ENCODE results near the gene S100P.
"Not testable (repeated sequence)": the region's sequence is repeated elsewhere in the genome, so short reads cannot be mapped to it uniquely, and the experiment has no call there.

The S100P gene

GRCh38 chr4:6699903-6700302, 6.2 kb downstream of the S100P start:
- no peak for DNase-seq

GRCh38 chr4:6701371-6701770, 7.7 kb downstream of the S100P start:
- DNase-seq = peak; percentile 38

- DNase-seq = no peak
Observed at GRCh38 chr4:6702761-6703160, 9.1 kb downstream of the S100P start.

- no peak for DNase-seq
Observed at GRCh38 chr4:6703786-6704185, 10.1 kb downstream of the S100P start.

GRCh38 chr4:6705646-6706045, 12.0 kb downstream of the S100P start:
- no peak for DNase-seq

- no peak for DNase-seq
Observed at GRCh38 chr4:6706173-6706572, 12.5 kb downstream of the S100P start.

GRCh38 chr4:6709230-6710114, 15.8 kb downstream of the S100P start, which contains the start of gene MRFAP1L1:
TSS of gene MRFAP1L1 (minus strand) at chr4:6709865. CDS start at chr4:6709629, 236 bp downstream.
- DNase-seq = peak; percentile 96

- no peak for DNase-seq
Observed at GRCh38 chr4:6710282-6710681, 16.6 kb downstream of the S100P start.

GRCh38 chr4:6710996-6711395, 17.3 kb downstream of the S100P start:
- no peak for DNase-seq

GRCh38 chr4:6714954-6715353, 21.3 kb downstream of the S100P start:
- no peak for DNase-seq

GRCh38 chr4:6715704-6716017, 22.0 kb downstream of the S100P start:
- no peak for DNase-seq

- DNase-seq = peak; percentile 89
Observed at GRCh38 chr4:6716018-6716911, 22.6 kb downstream of the S100P start, which contains the start of gene BLOC1S4. TSS of gene BLOC1S4 (plus strand) at chr4:6716174. CDS start at chr4:6716210, 36 bp downstream.

GRCh38 chr4:6716958-6717655, 23.4 kb downstream of the S100P start:
- DNase-seq = peak; percentile 50

- no peak for DNase-seq
Observed at GRCh38 chr4:6718932-6719610, 25.4 kb downstream of the S100P start.

- DNase-seq = no peak
Observed at GRCh38 chr4:6719611-6720179, 26.0 kb downstream of the S100P start.

GRCh38 chr4:6720202-6720699, 26.6 kb downstream of the S100P start:
- peak; percentile 85 for DNase-seq

- DNase-seq = no peak
Observed at GRCh38 chr4:6721121-6721520, 27.4 kb downstream of the S100P start.

- no peak for DNase-seq
Observed at GRCh38 chr4:6722891-6723290, 29.2 kb downstream of the S100P start.

GRCh38 chr4:6723851-6724250, 30.2 kb downstream of the S100P start:
- DNase-seq = no peak

GRCh38 chr4:6724421-6725111, 30.9 kb downstream of the S100P start:
- DNase-seq = no peak

- not testable (repeated sequence) for DNase-seq
Observed at GRCh38 chr4:6725427-6725961, 31.8 kb downstream of the S100P start.
